H1 (cell line): Measurements from ENCODE around the gene RHOB. TPM values are rescaled to one million over a fixed set of nuclear protein-coding genes. Genes with fewer than 3 reads are reported as not detected.

Experiments used
- CTCF ChIA-PET: fragments of 300-600 bp; sonication (Branson Sonifier 250); formaldehyde crosslinking; loops from one replicate; lab custom pipeline; 2021; ENCODE audit not compliant: partially characterized antibody; lab: Charles Lee
- POLR2A ChIA-PET: fragments of 300-600 bp; sonication (Branson Sonifier 250); formaldehyde crosslinking; loops from one replicate; lab custom pipeline; 2021; ENCODE audit warnings: inconsistent platforms; ENCODE audit not compliant: partially characterized antibody; lab: Charles Lee
- DNase-seq, 2 experiments: peaks; one replicate each; pipeline versions ENCODE4 v3.0.0 to v3.0.0-alpha.2; 2010 to 2022; ENCODE audit warnings: low spot score in 2 of 2, low read depth in 1 of 2, mixed read lengths in 1 of 2
- FAIRE-seq: peaks from 2 replicates; lab custom pipeline; 2011; peaks lifted over from hg19 to GRCh38; lab: Jason Lieb, UNC
- H2AFZ ChIP-seq: 2 replicates; pipeline ENCODE4 v1.8.1; 2012; ENCODE audit warnings: low read length, inconsistent platforms
- H2AK5ac ChIP-seq: 2 replicates; pipeline ENCODE4 v1.6.1; 2013; ENCODE audit warnings: low read depth, low read length
- H2BK120ac ChIP-seq: replicated peaks from 2 replicates; pipeline ENCODE3; 2013; ENCODE audit warnings: low read depth, low read length, inconsistent platforms
- H2BK12ac ChIP-seq: 2 replicates; pipeline ENCODE4 v1.6.1; 2013; ENCODE audit warnings: low read depth, low read length
- H2BK15ac ChIP-seq: 2 replicates; pipeline ENCODE4 v1.6.1; 2013; ENCODE audit warnings: low read length
- H2BK20ac ChIP-seq: 2 replicates; pipeline ENCODE4 v1.6.1; 2013; ENCODE audit warnings: low read length
- H2BK5ac ChIP-seq: 2 replicates; pipeline ENCODE4 v1.6.1; 2013; ENCODE audit warnings: low read depth, low read length
- H3K14ac ChIP-seq: 2 replicates; pipeline ENCODE4 v1.6.1; 2013; ENCODE audit warnings: inconsistent platforms; ENCODE audit not compliant: insufficient read length
- H3K18ac ChIP-seq: 2 replicates; pipeline ENCODE4 v1.6.1; 2013; ENCODE audit warnings: low read length; ENCODE audit errors: extremely low read depth
- H3K23ac ChIP-seq: 2 replicates; pipeline ENCODE4 v1.6.1; 2013; ENCODE audit warnings: inconsistent platforms; ENCODE audit not compliant: insufficient read length
- H3K23me2 ChIP-seq: 2 replicates; pipeline ENCODE4 v1.6.1; 2013; ENCODE audit warnings: low read depth, low read length
- H3K27ac ChIP-seq: 2 replicates; pipeline ENCODE4 v1.6.1; 2011; ENCODE audit warnings: low read depth, low read length, inconsistent platforms
- H3K27me3 ChIP-seq, 4 experiments: replicated peaks in 1 of 4; 1 replicate in 1 of 4; 2 replicates in 3 of 4; pipeline versions ENCODE4 v1.6.1 to v1.8.1; 2011 to 2013; ENCODE audit warnings: low read length in 3 of 4, mild to moderate bottlenecking in 3 of 4, inconsistent platforms in 2 of 4, mixed read lengths in 2 of 4, moderate library complexity in 1 of 4; ENCODE audit not compliant: control insufficient read depth in 3 of 4, insufficient read depth in 3 of 4; ENCODE audit errors: extremely low read depth in 1 of 4
- H3K36me3 ChIP-seq, 4 experiments: 2 replicates each; pipeline versions ENCODE4 v1.6.1 to v1.8.1; 2011 to 2013; ENCODE audit warnings: mild to moderate bottlenecking in 4 of 4, low read length in 3 of 4, moderate library complexity in 2 of 4, control low read depth in 1 of 4, inconsistent platforms in 1 of 4; ENCODE audit not compliant: insufficient read depth in 4 of 4, control insufficient read depth in 2 of 4
- H3K4ac ChIP-seq: replicated peaks from 2 replicates; pipeline ENCODE3; 2013; ENCODE audit warnings: low read length, low read depth, mixed read lengths, inconsistent platforms; ENCODE audit not compliant: insufficient read length
- H3K4me1 ChIP-seq, 4 experiments: replicated peaks in 1 of 4; 1 replicate in 1 of 4; 2 replicates in 3 of 4; pipeline versions ENCODE4 v1.6.1 to v1.8.1; 2011 to 2013; ENCODE audit warnings: low read length in 3 of 4, inconsistent platforms in 2 of 4, mixed read lengths in 1 of 4; ENCODE audit not compliant: insufficient read depth in 4 of 4, control insufficient read depth in 3 of 4
- H3K4me2 ChIP-seq, 2 experiments: 2 replicates each; pipeline versions ENCODE4 v1.6.1 to v1.8.1; 2011 to 2013; ENCODE audit warnings: low read depth in 2 of 2, low read length in 2 of 2, control low read depth in 1 of 2, inconsistent platforms in 1 of 2, mild to moderate bottlenecking in 1 of 2; ENCODE audit not compliant: insufficient read depth in 1 of 2
- H3K4me3 ChIP-seq, 4 experiments: fragments of 200-600, 300-600 bp in 1 of 4; sonication (generic), shearing (Covaris generic), sonication (Bioruptor Twin) in 1 of 4; 2 replicates each; pipeline versions ENCODE4 v1.5.1 to v1.8.1; 2011 to 2016; ENCODE audit warnings: low read length in 4 of 4, low read depth in 3 of 4, control low read depth in 2 of 4, inconsistent platforms in 2 of 4, mild to moderate bottlenecking in 2 of 4, mixed read lengths in 1 of 4, moderate library complexity in 1 of 4; ENCODE audit not compliant: insufficient read depth in 2 of 4; ENCODE audit errors: extremely low read depth in 1 of 4
- H3K56ac ChIP-seq: replicated peaks from 2 replicates; pipeline ENCODE3; 2013; ENCODE audit warnings: low read depth, mild to moderate bottlenecking, mixed read lengths, low read length, inconsistent platforms; ENCODE audit not compliant: insufficient read length
- H3K79me1 ChIP-seq: 2 replicates; pipeline ENCODE4 v1.6.1; 2013; ENCODE audit warnings: low read depth, low read length, control low read depth
- H3K79me2 ChIP-seq, 2 experiments: 2 replicates each; pipeline versions ENCODE4 v1.6.1 to v1.8.1; 2012 to 2013; ENCODE audit warnings: low read length in 2 of 2, mild to moderate bottlenecking in 2 of 2, inconsistent platforms in 1 of 2; ENCODE audit not compliant: insufficient read depth in 2 of 2, control insufficient read depth in 1 of 2
- H3K9ac ChIP-seq, 4 experiments: replicated peaks in 1 of 4; 1 replicate in 1 of 4; 2 replicates in 3 of 4; pipeline versions ENCODE4 v1.6.1 to v1.8.1; 2011 to 2013; ENCODE audit warnings: low read depth in 3 of 4, low read length in 3 of 4, control low read depth in 2 of 4, mild to moderate bottlenecking in 2 of 4, moderate library complexity in 2 of 4, inconsistent platforms in 1 of 4; ENCODE audit errors: extremely low read depth in 1 of 4
- H3K9me3 ChIP-seq, 2 experiments: 2 replicates each; pipeline versions ENCODE4 v1.6.1 to v1.8.1; 2012 to 2013; ENCODE audit warnings: mild to moderate bottlenecking in 2 of 2, moderate library complexity in 2 of 2, control low read depth in 1 of 2, inconsistent platforms in 1 of 2, low read depth in 1 of 2, low read length in 1 of 2, mixed read lengths in 1 of 2; ENCODE audit not compliant: insufficient read depth in 2 of 2
- H4K20me1 ChIP-seq, 2 experiments: replicated peaks in 1 of 2; 2 replicates each; pipeline versions ENCODE3 to v1.8.1; 2011 to 2013; ENCODE audit warnings: inconsistent platforms in 2 of 2, low read length in 2 of 2, mild to moderate bottlenecking in 1 of 2; ENCODE audit not compliant: insufficient read depth in 2 of 2, control insufficient read depth in 1 of 2
- H4K5ac ChIP-seq: 2 replicates; pipeline ENCODE4 v1.6.1; 2013; ENCODE audit warnings: low read length, low read depth, mixed read lengths, inconsistent platforms; ENCODE audit not compliant: insufficient read length
- H4K8ac ChIP-seq: 2 replicates; pipeline ENCODE4 v1.8.0; 2013; ENCODE audit warnings: mild to moderate bottlenecking, moderate library complexity, low read length, inconsistent platforms; ENCODE audit not compliant: insufficient read depth; ENCODE audit errors: extremely low read depth
- H4K91ac ChIP-seq: replicated peaks from 2 replicates; pipeline ENCODE3; 2013; ENCODE audit warnings: low read length, mixed read lengths, inconsistent platforms; ENCODE audit not compliant: insufficient read length
- E2F6 ChIP-seq: IDR thresholded peaks from 2 replicates; pipeline ENCODE4 v1.6.1; 2012; ENCODE audit warnings: inconsistent platforms
- EGR1 ChIP-seq: IDR thresholded peaks from 2 replicates; pipeline ENCODE4 v1.6.1; 2011; ENCODE audit warnings: low read depth, low read length, borderline replicate concordance
- PHF8 ChIP-seq: fragments of 200-600 bp; sonication (generic); conservative IDR thresholded peaks from 2 replicates; pipeline ENCODE4 v1.7.1; 2012; ENCODE audit warnings: low read depth, mild to moderate bottlenecking, inconsistent platforms, low read length, moderate library complexity
- USF2 ChIP-seq: IDR thresholded peaks from 2 replicates; pipeline ENCODE4 v1.6.1; 2011; ENCODE audit warnings: low read length, improper control_type of control experiment
- WGBS, 2 experiments: shearing (Covaris generic) in 1 of 2; methylation state at CpG; one replicate each; pipeline versions ENCODE4 v1.1.6 to v1.1.7; 2013 to 2015; ENCODE audit warnings: low lambda C conversion rate in 2 of 2, mixed read lengths in 2 of 2, inconsistent platforms in 1 of 2, low coverage in 1 of 2, missing lambda C conversion rate in 1 of 2; ENCODE audit not compliant: insufficient replicate concordance in 2 of 2, insufficient coverage in 1 of 2, insufficient read length in 1 of 2; ENCODE audit errors: extremely low coverage in 1 of 2, missing lambda C conversion rate in 1 of 2; 5-methylcytosine and 5-hydroxymethylcytosine counted together
- polyA plus RNA-seq, 7 experiments: library from polyadenylated mRNA; depleted of rRNA in 3 of 7; stranded (reverse) in 5 of 7; unstranded in 2 of 7; fragments of >200 nt in 5 of 7; fragments of 200-250 nt in 2 of 7; gene quantifications; 1 replicate in 5 of 7; 2 replicates in 1 of 7; 4 replicates in 1 of 7; pipeline versions ENCODE4 v1.2.1 to v1.2.3, GENCODE V29; 2011 to 2013; ENCODE audit warnings: missing spikeins in 2 of 7, mixed read lengths in 2 of 7
- total RNA-seq: library from RNA; stranded (reverse); fragmentation: NEBNext Ultra II Directional; extraction: Animal tissue kit (Norgen Biotek cat#: 25700); gene quantifications from 2 replicates; pipeline ENCODE4 v1.2.1, GENCODE V29; 2021

The RHOB gene
- total and polyA plus RNA-seq, 2 of the 8 experiments (the other 6 are each of a cell fraction or from before 2014, with no cell fraction given), result 9.3 to 9.5 TPM

- no peak overlapping the region for H4K91ac ChIP-seq
- H3K14ac ChIP-seq, result no peak overlapping the region
- no peak overlapping the region for H3K4me3 ChIP-seq
- no peak overlapping the region for H2BK5ac ChIP-seq
- no peak overlapping the region for H2BK120ac ChIP-seq
- H2AK5ac ChIP-seq, result no peak overlapping the region
- H3K27me3 ChIP-seq, result no peaks in the 10 kb centered on the region
- no peaks in the 10 kb centered on the region for H3K9me3 ChIP-seq
- H2BK15ac ChIP-seq, result no peak overlapping the region
- no peak overlapping the region for H3K4ac ChIP-seq
- POLR2A ChIA-PET, result no interaction called here
- DNase-seq (no peak), FAIRE-seq (no peak)
- H3K18ac ChIP-seq, result no peak overlapping the region
- no peaks in the 10 kb centered on the region; the same call in 1 of the 2 replicates for H3K23me2 ChIP-seq
- 0 out of 2 replicates have a peak overlapping the region, but pooled peaks have one; percentile 23 for H2AFZ ChIP-seq
- no peaks in the 10 kb centered on the region for H3K36me3 ChIP-seq
- H4K20me1 ChIP-seq, result no peaks in the 10 kb centered on the region
- no peak overlapping the region for H3K23ac ChIP-seq
- no peak overlapping the region for H3K56ac ChIP-seq
- no peak overlapping the region for H2BK20ac ChIP-seq
- 67% methylated on average over 1 of the region's 1 CpG; no CpG with 5 or more reads in 1 of the 2 experiments for WGBS, 2 experiments
- no peak overlapping the region for H3K4me2 ChIP-seq
- CTCF ChIA-PET, result interaction anchor here (0.6 to 2.6 kb wide), 4 partner anchors 9 to 1243 kb away, joined by 3 to 8 read pairs (median 4); no protein-coding TSS in a partner anchor
- no peak overlapping the region for H4K5ac ChIP-seq
- H4K8ac ChIP-seq, result no peak overlapping the region
- no peaks in the 10 kb centered on the region for H3K79me2 ChIP-seq
- no peak overlapping the region for H2BK12ac ChIP-seq
- H3K27ac ChIP-seq, result no peak overlapping the region
- no peak overlapping the region for H3K9ac ChIP-seq
- H3K79me1 ChIP-seq, result no peaks in the 10 kb centered on the region
- H3K4me1 ChIP-seq, result peaks cover 0 to 6% (median 2%) of the 10 kb centered on the region in 4 experiments; a peak in 3 of 7 replicates
- TF ChIP-seq E2F6, result no peak
- no peak for TF ChIP-seq PHF8
- no peak for TF ChIP-seq EGR1
- TF ChIP-seq USF2, result no peak
Measured at GRCh38 chr2:20494241-20494640, 47.4 kb downstream of the RHOB start.
